Forelimb muscle (tissue), 1 donor: ENCODE measurements around the gene ACAD8. TPM values are rescaled to one million over a fixed set of nuclear protein-coding genes. Genes with fewer than 3 reads are reported as not detected.
"Not testable (repeated sequence)": the region's sequence is repeated elsewhere in the genome, so short reads cannot be mapped to it uniquely, and the experiment has no call there.

ENCODE experiments used
- DNase-seq: peaks from one replicate; pipeline ENCODE4 v3.0.0-alpha.2; 2013; ENCODE audit warnings: low read depth
- polyA plus RNA-seq: library from polyadenylated mRNA; unstranded; fragments of 120-200 nt; gene quantifications from one replicate; pipeline ENCODE4 v1.2.1, GENCODE V29; 2013; ENCODE audit not compliant: insufficient read length

The ACAD8 gene
- polyA plus RNA-seq, 1 donor, result 21.9 TPM

- DNase-seq, result no peak
These were observed 13.5 kb downstream of the ACAD8 start for GRCh38 chr11:134266841-134267251.

- no peak for DNase-seq
These were observed 14.1 kb downstream of the ACAD8 start for GRCh38 chr11:134267461-134267860.

GRCh38 chr11:134267966-134268365 is 14.6 kb downstream of the ACAD8 start:
- DNase-seq, result no peak

- DNase-seq, result no peak
These were observed 16.9 kb downstream of the ACAD8 start for GRCh38 chr11:134270250-134270714.

GRCh38 chr11:134271978-134272377 is 18.6 kb downstream of the ACAD8 start:
- no peak for DNase-seq

- no peak for DNase-seq
These were observed 19.3 kb downstream of the ACAD8 start for GRCh38 chr11:134272381-134273316.

- no peak for DNase-seq
These were observed 19.9 kb downstream of the ACAD8 start for GRCh38 chr11:134273317-134273712.

GRCh38 chr11:134275188-134275533 is 21.8 kb downstream of the ACAD8 start:
- DNase-seq, result no peak

- no peak for DNase-seq
These were observed 22.4 kb downstream of the ACAD8 start, which contains the start of gene GLB1L3 for GRCh38 chr11:134275534-134276395. TSS of gene GLB1L3 (plus strand) at chr11:134276379. CDS start at chr11:134276741, 362 bp downstream.

- no peak for DNase-seq
These were observed 23.2 kb downstream of the ACAD8 start for GRCh38 chr11:134276396-134277182.

- no peak for DNase-seq
These were observed 24.0 kb downstream of the ACAD8 start for GRCh38 chr11:134277183-134278001.

GRCh38 chr11:134278356-134278755 is 25.0 kb downstream of the ACAD8 start:
- DNase-seq, result no peak

GRCh38 chr11:134281635-134282034 is 28.3 kb downstream of the ACAD8 start:
- DNase-seq, result not testable (repeated sequence)

- DNase-seq, result no peak
These were observed 29.0 kb downstream of the ACAD8 start for GRCh38 chr11:134282121-134283045.

GRCh38 chr11:134283461-134284230 is 30.3 kb downstream of the ACAD8 start:
- DNase-seq, result no peak

GRCh38 chr11:134284349-134284748 is 31.0 kb downstream of the ACAD8 start:
- not testable (repeated sequence) for DNase-seq

- no peak for DNase-seq
These were observed 34.2 kb downstream of the ACAD8 start for GRCh38 chr11:134287561-134287960.

- no peak for DNase-seq
These were observed 35.1 kb downstream of the ACAD8 start for GRCh38 chr11:134288486-134288885.

GRCh38 chr11:134289167-134289566 is 35.8 kb downstream of the ACAD8 start:
- DNase-seq, result no peak
